GM13976 (cell line): ENCODE data around the gene HMGCS1.
"Not testable (repeated sequence)": the region's sequence is repeated elsewhere in the genome, so short reads cannot be mapped to it uniquely, and the experiment has no call there.

Experiments used
- DNase-seq: peaks from one replicate; pipeline ENCODE4 v3.0.0; 2012; ENCODE audit warnings: low spot score
- in situ Hi-C: fragments of 300-500 bp; cut with MboI; formaldehyde crosslinking; loops from one replicate; pipeline ENCODE4 v1.12.0; 2022; ENCODE audit warnings: low sequenced_read_pairs, mixed read lengths, inconsistent platforms; ENCODE audit not compliant: unreplicated experiment
- TF ChIP-seq, protein P1 (sequence below): IDR thresholded peaks from 2 replicates; pipeline ENCODE4 v1.5.1; 2012; ENCODE audit warnings: borderline replicate concordance, mild to moderate bottlenecking; ENCODE audit not compliant: insufficient read depth; ENCODE audit errors: extremely low read depth, missing control alignments, control extremely low read depth

HMGCS1 gene

DNA sequence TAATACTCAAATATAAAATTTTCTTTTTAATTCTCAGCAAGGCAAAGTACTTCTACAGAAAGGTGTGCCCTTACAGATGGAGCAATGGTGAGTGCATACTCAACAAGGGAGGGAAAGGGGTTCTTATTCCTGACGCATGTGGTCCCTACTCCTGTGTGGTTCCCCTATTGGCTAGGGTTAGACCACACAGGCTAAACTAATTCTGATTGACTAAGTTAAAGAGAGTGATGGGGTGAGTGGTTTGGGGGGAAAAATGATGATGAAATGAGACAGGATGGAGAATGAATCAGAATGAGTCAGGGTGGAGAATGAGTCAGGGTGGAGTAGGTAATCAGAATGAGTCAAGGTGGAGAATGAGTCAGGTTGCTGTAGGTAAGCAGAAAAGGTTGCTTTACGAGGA lies 22.9 kb upstream of the HMGCS1 start:
- DNase-seq: no peak
- TF ChIP-seq, protein P1, sequence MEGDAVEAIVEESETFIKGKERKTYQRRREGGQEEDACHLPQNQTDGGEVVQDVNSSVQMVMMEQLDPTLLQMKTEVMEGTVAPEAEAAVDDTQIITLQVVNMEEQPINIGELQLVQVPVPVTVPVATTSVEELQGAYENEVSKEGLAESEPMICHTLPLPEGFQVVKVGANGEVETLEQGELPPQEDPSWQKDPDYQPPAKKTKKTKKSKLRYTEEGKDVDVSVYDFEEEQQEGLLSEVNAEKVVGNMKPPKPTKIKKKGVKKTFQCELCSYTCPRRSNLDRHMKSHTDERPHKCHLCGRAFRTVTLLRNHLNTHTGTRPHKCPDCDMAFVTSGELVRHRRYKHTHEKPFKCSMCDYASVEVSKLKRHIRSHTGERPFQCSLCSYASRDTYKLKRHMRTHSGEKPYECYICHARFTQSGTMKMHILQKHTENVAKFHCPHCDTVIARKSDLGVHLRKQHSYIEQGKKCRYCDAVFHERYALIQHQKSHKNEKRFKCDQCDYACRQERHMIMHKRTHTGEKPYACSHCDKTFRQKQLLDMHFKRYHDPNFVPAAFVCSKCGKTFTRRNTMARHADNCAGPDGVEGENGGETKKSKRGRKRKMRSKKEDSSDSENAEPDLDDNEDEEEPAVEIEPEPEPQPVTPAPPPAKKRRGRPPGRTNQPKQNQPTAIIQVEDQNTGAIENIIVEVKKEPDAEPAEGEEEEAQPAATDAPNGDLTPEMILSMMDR: no peak
- in situ Hi-C loops: no loop called here

DNA sequence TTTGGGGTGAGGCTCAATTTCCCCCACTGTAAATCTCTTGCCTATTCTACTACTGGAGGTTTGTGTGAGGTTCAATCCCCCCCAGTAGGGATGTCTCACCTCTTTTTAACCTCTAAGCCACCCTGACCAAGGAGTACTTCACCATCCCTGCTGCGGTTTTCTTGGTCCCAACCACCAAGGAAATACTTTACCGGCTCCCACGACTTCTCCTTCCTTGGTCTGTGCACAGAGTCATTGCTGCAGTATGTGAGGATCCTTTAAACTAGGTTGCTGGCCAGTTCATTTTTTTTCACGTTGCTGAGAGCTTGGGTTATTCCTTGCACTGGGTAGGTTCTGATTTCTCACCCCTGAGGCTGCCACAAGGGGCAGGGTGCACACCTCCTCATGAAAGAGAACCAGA lies 22.5 kb upstream of the HMGCS1 start:
- in situ Hi-C loops: no loop called here
- DNase-seq: no peak
- TF ChIP-seq, protein P1: no peak

DNA sequence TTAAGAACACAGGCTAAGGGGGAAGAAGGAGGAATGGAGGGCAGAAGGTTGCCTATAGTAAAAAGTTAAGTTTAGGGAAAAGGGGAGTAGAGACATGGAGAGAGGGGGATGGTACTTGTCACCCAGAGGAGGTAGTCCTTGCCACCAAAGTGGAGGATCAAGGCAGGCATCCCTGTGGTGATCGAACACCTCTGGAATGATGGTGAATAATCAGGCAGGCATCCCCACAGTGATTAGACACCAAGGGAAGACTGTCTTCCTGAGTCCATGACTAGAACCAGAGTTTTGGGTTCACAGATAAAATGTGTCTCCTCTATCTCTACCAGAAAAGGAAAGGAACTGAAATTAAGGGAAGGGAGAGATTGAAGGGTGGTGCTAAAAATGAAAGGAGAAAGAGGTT lies 19.2 kb upstream of the HMGCS1 start:
- no peak for DNase-seq
- in situ Hi-C loops: no loop called here
- TF ChIP-seq, protein P1: no peak

DNA sequence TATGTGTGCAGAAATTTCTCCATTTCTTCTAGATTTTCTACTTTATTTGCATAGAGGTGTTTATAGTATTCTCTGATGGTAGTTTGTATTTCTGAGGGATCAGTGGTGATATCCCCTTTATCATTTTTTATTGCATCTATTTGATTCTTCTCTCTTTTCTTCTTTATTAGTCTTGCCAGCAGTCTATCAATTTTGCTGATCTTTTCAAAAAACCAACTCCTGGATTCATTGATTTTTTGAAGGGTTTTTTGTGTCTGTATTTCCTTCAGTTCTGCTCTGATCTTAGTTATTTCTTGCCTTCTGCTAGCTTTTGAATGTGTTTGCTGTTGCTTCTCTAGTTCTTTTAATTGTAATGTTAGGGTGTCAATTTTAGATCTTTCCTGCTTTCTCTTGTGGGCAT lies 12.4 kb upstream of the HMGCS1 start:
- in situ Hi-C loops, DNase-seq: not testable (repeated sequence)

DNA sequence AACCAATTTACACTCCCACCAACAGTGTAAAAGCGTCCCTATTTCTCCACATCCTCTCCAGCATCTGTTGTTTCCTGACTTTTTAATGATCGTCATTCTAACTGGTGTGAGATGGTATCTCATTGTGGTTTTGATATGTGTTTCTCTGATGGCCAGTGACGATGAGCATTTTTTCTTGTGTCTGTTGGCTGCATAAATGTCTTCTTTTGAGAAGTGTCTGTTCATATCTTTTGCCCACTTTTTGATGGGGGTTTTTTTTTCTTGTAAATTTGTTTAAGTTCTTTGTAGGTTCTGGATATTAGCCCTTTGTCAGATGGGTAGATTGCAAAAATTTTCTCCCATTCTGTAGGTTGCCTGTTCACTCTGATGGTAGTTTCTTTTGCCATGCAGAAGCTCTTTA lies 10.3 kb upstream of the HMGCS1 start:
- in situ Hi-C loops, DNase-seq: not testable (repeated sequence)

DNA sequence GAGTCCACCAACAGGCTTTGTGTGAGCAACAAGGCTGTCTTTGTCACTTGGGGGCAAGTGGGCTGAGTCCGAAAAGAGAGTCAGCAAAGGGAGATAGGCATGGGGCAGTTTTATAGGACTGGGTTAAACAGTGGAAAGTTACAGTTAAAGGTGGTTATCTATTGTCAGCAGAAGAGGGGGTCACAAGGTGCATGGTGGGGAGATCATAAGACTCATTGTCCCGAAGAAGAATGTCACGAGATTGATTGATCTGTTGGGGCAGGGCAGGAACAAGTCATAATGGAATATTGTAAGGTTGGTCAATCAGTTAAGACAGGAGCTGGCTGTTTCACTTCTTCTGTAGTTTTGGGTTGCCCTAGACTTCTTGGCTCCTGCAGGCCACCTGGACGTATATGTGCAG lies 7.6 kb upstream of the HMGCS1 start:
- in situ Hi-C loops: no loop called here
- TF ChIP-seq, protein P1: no peak
- no peak for DNase-seq

DNA sequence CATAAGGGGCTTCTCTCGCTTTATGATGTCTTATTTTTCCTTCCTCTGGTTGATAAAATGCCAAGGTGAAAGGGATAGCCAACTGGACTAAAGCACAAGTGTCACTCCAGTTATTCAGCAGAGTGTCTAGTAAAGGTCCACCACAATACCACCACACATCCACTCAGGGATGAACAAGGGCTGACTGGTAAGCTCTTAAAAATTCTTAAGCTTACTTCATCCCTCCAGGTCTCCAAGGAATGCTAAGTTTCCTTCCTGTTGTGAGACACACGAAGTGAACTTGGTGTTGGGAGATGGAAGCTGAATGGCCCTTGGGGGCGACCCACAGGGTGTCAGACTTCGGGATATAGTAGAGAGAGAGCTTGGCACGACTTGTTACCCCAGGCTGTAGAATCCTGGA lies 3.2 kb upstream of the HMGCS1 start:
- no peak for DNase-seq
- in situ Hi-C loops: no loop called here
- TF ChIP-seq, protein P1: no peak

DNA sequence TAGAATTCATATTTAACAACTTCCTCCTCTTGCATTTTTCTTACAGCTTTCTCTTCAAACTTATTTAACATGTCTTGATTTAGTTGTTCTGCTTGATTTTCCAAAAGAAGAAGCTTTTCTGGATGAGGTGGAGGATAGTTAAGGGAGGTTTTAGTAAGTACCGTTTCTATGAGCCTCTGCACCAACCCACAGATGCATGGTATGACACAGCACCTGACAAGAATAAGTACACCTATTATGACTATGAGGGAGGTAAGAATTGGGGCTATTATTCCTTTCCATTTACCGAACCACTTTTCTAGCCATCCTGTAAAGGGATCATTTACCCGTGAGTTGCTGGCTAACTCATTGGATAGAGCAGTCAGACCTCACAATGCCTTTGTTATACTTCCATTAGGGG lies 2.5 kb upstream of the HMGCS1 start:
- in situ Hi-C loops: no loop called here
- TF ChIP-seq, protein P1: no peak
- no peak for DNase-seq
